GM12878 (cell line): ENCODE results near the gene ALDH1A1.

Experiments used
- BHLHE40 ChIP-seq, 2 experiments: fragments of 450-650 bp in 1 of 2; IDR thresholded peaks; 2 replicates each; pipeline ENCODE4 v1.6.1; 2011 to 2017; ENCODE audit warnings: low read depth in 2 of 2, borderline replicate concordance in 1 of 2, improper control_type of control experiment in 1 of 2, low read length in 1 of 2, mild to moderate bottlenecking in 1 of 2
- CBFB ChIP-seq: IDR thresholded peaks from 2 replicates; pipeline ENCODE4 v1.6.1; 2016; ENCODE audit warnings: antibody characterized with exemption, low read depth
- CTCF ChIP-seq, 3 experiments: IDR thresholded peaks in 2 of 3; conservative IDR thresholded peaks in 1 of 3; 2 replicates each; pipeline ENCODE4 v1.5.1; 2011; ENCODE audit warnings: low read depth in 3 of 3, low read length in 3 of 3, mild to moderate bottlenecking in 3 of 3, control low read depth in 2 of 3, moderate library complexity in 2 of 3, inconsistent platforms in 1 of 3, mixed read lengths in 1 of 3; ENCODE audit not compliant: control insufficient read depth in 2 of 3, insufficient read depth in 1 of 3; ENCODE audit errors: extremely low read depth in 1 of 3
- ELK1 ChIP-seq: IDR thresholded peaks from 2 replicates; pipeline ENCODE4 v1.6.1; 2012; ENCODE audit warnings: low read depth, low read length, improper control_type of control experiment
- EZH2 ChIP-seq: IDR thresholded peaks from 2 replicates; pipeline ENCODE4 v1.6.1; 2012; ENCODE audit warnings: low read depth, mild to moderate bottlenecking, control low read depth, inconsistent platforms, low read length, borderline replicate concordance; ENCODE audit not compliant: control insufficient read depth
- POLR2A ChIP-seq: IDR thresholded peaks from 2 replicates; pipeline ENCODE4 v1.6.1; 2011; ENCODE audit warnings: low read depth, mild to moderate bottlenecking, low read length
- POLR2AphosphoS2 ChIP-seq: IDR thresholded peaks from 2 replicates; pipeline ENCODE4 v1.6.1; 2011; ENCODE audit warnings: low read depth, mild to moderate bottlenecking, low read length, improper control_type of control experiment, moderate library complexity
- SREBF2 ChIP-seq: IDR thresholded peaks from 2 replicates; pipeline ENCODE4 v1.6.1; 2012; ENCODE audit warnings: mild to moderate bottlenecking, low read length
- USF1 ChIP-seq: IDR thresholded peaks from 2 replicates; pipeline ENCODE4 v1.6.1; 2011; ENCODE audit warnings: borderline replicate concordance, low read depth, mild to moderate bottlenecking, moderate library complexity, mixed read lengths, low read length; ENCODE audit not compliant: insufficient read depth; ENCODE audit errors: extremely low read length

- TF ChIP-seq EZH2, result no peak
- no peak for TF ChIP-seq ELK1
- no peak for TF ChIP-seq SREBF2
- no peak for TF ChIP-seq POLR2AphosphoS2
- no peak for TF ChIP-seq USF1
- TF ChIP-seq CTCF (IDR thresholded peaks at IDR 0.05 in 2 of 3, conservative IDR thresholded peaks at IDR 0.05 in 1 of 3; ENCODE audit: control insufficient read depth in 2 of 3, extremely low read depth in 1 of 3, insufficient read depth in 1 of 3, low read depth in 3 of 3, low read length in 3 of 3), result no peak
- TF ChIP-seq CBFB, result no peak
- no peak for TF ChIP-seq POLR2A
- no peak for TF ChIP-seq BHLHE40 (IDR thresholded peaks at IDR 0.05; ENCODE audit: borderline replicate concordance in 1 of 2, low read depth in 2 of 2, low read length in 1 of 2)
These were observed 4.1 kb downstream of the ALDH1A1 start for GRCh38 chr9:72948575-72949243.
